GM12878 (cell line): ENCODE results near the gene CKB.

Experiments
- BHLHE40 ChIP-seq, 2 experiments: fragments of 450-650 bp in 1 of 2; IDR thresholded peaks; 2 replicates each; pipeline ENCODE4 v1.6.1; 2011 to 2017; ENCODE audit warnings: low read depth in 2 of 2, borderline replicate concordance in 1 of 2, improper control_type of control experiment in 1 of 2, low read length in 1 of 2, mild to moderate bottlenecking in 1 of 2
- FOXM1 ChIP-seq: IDR thresholded peaks from 2 replicates; pipeline ENCODE4 v1.6.1; 2012; ENCODE audit warnings: low read depth, mild to moderate bottlenecking, inconsistent platforms, low read length, moderate library complexity
- HCFC1 ChIP-seq: fragments of 150-350 bp; IDR thresholded peaks from 2 replicates; pipeline ENCODE4 v1.6.1; 2014; ENCODE audit warnings: low read length
- POLR2A ChIP-seq: IDR thresholded peaks from 2 replicates; pipeline ENCODE4 v1.6.1; 2011; ENCODE audit warnings: low read depth, mild to moderate bottlenecking, low read length
- SREBF1 ChIP-seq: IDR thresholded peaks from 2 replicates; pipeline ENCODE4 v1.6.1; 2012; ENCODE audit warnings: mild to moderate bottlenecking, low read length
- TF ChIP-seq, protein P1 (sequence below), 3 experiments: IDR thresholded peaks in 2 of 3; conservative IDR thresholded peaks in 1 of 3; 2 replicates each; pipeline ENCODE4 v1.5.1; 2011; ENCODE audit warnings: low read depth in 3 of 3, low read length in 3 of 3, mild to moderate bottlenecking in 3 of 3, control low read depth in 2 of 3, moderate library complexity in 2 of 3, inconsistent platforms in 1 of 3, mixed read lengths in 1 of 3; ENCODE audit not compliant: control insufficient read depth in 2 of 3, insufficient read depth in 1 of 3; ENCODE audit errors: extremely low read depth in 1 of 3
- TF ChIP-seq, protein P2 (sequence below): fragments of 450-650 bp; IDR thresholded peaks from 2 replicates; pipeline ENCODE4 v1.6.1; 2018; ENCODE audit warnings: borderline replicate concordance, mild to moderate bottlenecking; ENCODE audit not compliant: partially characterized antibody

DNA sequence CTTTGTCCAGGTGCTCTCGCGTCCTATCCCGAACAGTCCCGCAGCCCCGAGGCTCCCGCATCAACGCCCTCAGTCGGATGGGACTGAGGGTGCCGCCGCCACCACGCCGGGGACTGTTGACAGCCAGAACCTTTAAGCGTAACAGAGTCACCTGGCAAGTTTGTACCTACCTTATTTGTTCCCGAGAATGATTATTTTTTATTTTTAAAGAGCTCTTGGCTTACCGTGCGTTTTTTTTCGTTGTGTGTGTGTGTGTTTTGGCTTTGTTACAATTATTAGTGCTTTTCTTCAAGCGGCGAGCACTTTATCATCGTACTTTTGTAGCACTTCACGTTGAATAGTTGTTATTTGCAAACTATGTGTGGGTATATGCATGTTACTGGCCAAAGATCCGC is 40.6 kb upstream of the CKB start:
- TF ChIP-seq, protein P1, sequence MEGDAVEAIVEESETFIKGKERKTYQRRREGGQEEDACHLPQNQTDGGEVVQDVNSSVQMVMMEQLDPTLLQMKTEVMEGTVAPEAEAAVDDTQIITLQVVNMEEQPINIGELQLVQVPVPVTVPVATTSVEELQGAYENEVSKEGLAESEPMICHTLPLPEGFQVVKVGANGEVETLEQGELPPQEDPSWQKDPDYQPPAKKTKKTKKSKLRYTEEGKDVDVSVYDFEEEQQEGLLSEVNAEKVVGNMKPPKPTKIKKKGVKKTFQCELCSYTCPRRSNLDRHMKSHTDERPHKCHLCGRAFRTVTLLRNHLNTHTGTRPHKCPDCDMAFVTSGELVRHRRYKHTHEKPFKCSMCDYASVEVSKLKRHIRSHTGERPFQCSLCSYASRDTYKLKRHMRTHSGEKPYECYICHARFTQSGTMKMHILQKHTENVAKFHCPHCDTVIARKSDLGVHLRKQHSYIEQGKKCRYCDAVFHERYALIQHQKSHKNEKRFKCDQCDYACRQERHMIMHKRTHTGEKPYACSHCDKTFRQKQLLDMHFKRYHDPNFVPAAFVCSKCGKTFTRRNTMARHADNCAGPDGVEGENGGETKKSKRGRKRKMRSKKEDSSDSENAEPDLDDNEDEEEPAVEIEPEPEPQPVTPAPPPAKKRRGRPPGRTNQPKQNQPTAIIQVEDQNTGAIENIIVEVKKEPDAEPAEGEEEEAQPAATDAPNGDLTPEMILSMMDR (IDR thresholded peaks at IDR 0.05 in 2 of 3, conservative IDR thresholded peaks at IDR 0.05 in 1 of 3; ENCODE audit: control insufficient read depth in 2 of 3, extremely low read depth in 1 of 3, insufficient read depth in 1 of 3, low read depth in 3 of 3, low read length in 3 of 3), result no peak
- TF ChIP-seq, protein P2, sequence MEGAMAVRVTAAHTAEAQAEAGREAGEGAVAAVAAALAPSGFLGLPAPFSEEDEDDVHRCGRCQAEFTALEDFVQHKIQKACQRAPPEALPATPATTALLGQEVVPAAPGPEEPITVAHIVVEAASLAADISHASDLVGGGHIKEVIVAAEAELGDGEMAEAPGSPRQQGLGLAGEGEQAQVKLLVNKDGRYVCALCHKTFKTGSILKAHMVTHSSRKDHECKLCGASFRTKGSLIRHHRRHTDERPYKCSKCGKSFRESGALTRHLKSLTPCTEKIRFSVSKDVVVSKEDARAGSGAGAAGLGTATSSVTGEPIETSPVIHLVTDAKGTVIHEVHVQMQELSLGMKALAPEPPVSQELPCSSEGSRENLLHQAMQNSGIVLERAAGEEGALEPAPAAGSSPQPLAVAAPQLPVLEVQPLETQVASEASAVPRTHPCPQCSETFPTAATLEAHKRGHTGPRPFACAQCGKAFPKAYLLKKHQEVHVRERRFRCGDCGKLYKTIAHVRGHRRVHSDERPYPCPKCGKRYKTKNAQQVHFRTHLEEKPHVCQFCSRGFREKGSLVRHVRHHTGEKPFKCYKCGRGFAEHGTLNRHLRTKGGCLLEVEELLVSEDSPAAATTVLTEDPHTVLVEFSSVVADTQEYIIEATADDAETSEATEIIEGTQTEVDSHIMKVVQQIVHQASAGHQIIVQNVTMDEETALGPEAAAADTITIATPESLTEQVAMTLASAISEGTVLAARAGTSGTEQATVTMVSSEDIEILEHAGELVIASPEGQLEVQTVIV, result no peak
- TF ChIP-seq FOXM1, result no peak
- TF ChIP-seq POLR2A, result no peak
- no peak for TF ChIP-seq BHLHE40 (IDR thresholded peaks at IDR 0.05; ENCODE audit: borderline replicate concordance in 1 of 2, low read depth in 2 of 2, low read length in 1 of 2)
- no peak for TF ChIP-seq HCFC1
- TF ChIP-seq SREBF1, result no peak
